ENCODE measurements around the gene PYM1. TPM values are rescaled to one million over a fixed set of nuclear protein-coding genes. Genes with fewer than 3 reads are reported as not detected.

The PYM1 gene
- total and polyA plus RNA-seq, 2 of the 13 experiments (the other 11 are each of a cell fraction or from before 2014, with no cell fraction given): 44.0 to 51.8 TPM

- TF ChIP-seq MLX (CRISPR knock-in tag; IDR thresholded peaks at IDR 0.05) (no peak), RORA (CRISPR knock-in tag; IDR thresholded peaks at IDR 0.05) (no peak), SMARCE1 (IDR thresholded peaks at IDR 0.05; ENCODE audit: borderline replicate concordance) (no peak), ZNF776 (CRISPR knock-in tag; IDR thresholded peaks at IDR 0.05) (no peak; the same call in 1 of the 2 replicates), NRL (CRISPR knock-in tag; IDR thresholded peaks at IDR 0.05; ENCODE audit: borderline replicate concordance) (peak; percentile 70; the same call in 1 of the 2 replicates), CREB3 (CRISPR knock-in tag; IDR thresholded peaks at IDR 0.05) (no peak), SOX13 (IDR thresholded peaks at IDR 0.05) (no peak), SOX13 (CRISPR knock-in tag; conservative IDR thresholded peaks at IDR 0.05 in 1 of 2, IDR thresholded peaks at IDR 0.05 in 1 of 2) (no peak), SATB2 (CRISPR knock-in tag; IDR thresholded peaks at IDR 0.05) (no peak), ZNF460 (CRISPR knock-in tag; IDR thresholded peaks at IDR 0.05; ENCODE audit: borderline replicate concordance) (no peak), ATF6 (CRISPR knock-in tag; conservative IDR thresholded peaks at IDR 0.05) (no peak), ZNF644 (CRISPR knock-in tag; IDR thresholded peaks at IDR 0.05; ENCODE audit: low read depth) (no peak), NBN (conservative IDR thresholded peaks at IDR 0.05) (no peak), ZNF317 (CRISPR knock-in tag; IDR thresholded peaks at IDR 0.05) (no peak; the same call in 1 of the 2 replicates), NFYC (CRISPR knock-in tag; IDR thresholded peaks at IDR 0.05) (no peak), NR2F1 (CRISPR knock-in tag; IDR thresholded peaks at IDR 0.05) (no peak), ZBTB2 (CRISPR knock-in tag; IDR thresholded peaks at IDR 0.05; ENCODE audit: low read depth) (peak; percentile 99), MTA3 (CRISPR knock-in tag; IDR thresholded peaks at IDR 0.05) (no peak), REL (CRISPR knock-in tag; conservative IDR thresholded peaks at IDR 0.05) (no peak), ZBTB33 (CRISPR knock-in tag; IDR thresholded peaks at IDR 0.05) (no peak), DBP (CRISPR knock-in tag; IDR thresholded peaks at IDR 0.05; ENCODE audit: not compliant biosample characterization) (no peak)
Observed at GRCh38 chr12:55926738-55927587, 731 bp downstream of the PYM1 start (continued).

Measured in HepG2 (cell line).